Psoas muscle (tissue), 8 donors: ENCODE measurements around the gene BIRC7. TPM values are rescaled to one million over a fixed set of nuclear protein-coding genes. Genes with fewer than 3 reads are reported as not detected.

Source experiments
- ATAC-seq, 4 donors: fragments of 200-7000 bp; cut with Tn5 transposase; one replicate each; pipeline ENCODE4 v1.9.1; 2020; ENCODE audit warnings: moderate library complexity in 3 of 4, mild to moderate bottlenecking in 2 of 4
- DNase-seq, 2 donors: peaks; one replicate each; pipeline ENCODE4 v3.0.0-alpha.2; 2020
- H3K27ac ChIP-seq: fragments of 200-600 bp; one replicate; pipeline ENCODE4 v1.8.0; 2022
- H3K27me3 ChIP-seq, 3 donors: fragments of 200-600 bp in 1 of 3; one replicate each; pipeline versions ENCODE4 v1.6.1 to v1.8.0; 2013 to 2022; ENCODE audit warnings: low read length in 2 of 3, mild to moderate bottlenecking in 2 of 3, moderate library complexity in 1 of 3; ENCODE audit not compliant: insufficient read depth in 3 of 3
- H3K36me3 ChIP-seq, 2 donors: fragments of 200-600 bp in 1 of 2; one replicate each; pipeline versions ENCODE4 v1.6.1 to v1.8.0; 2013 to 2022; ENCODE audit warnings: low read depth in 1 of 2, mild to moderate bottlenecking in 1 of 2, moderate library complexity in 1 of 2; ENCODE audit not compliant: insufficient read depth in 1 of 2
- H3K4me1 ChIP-seq: fragments of 200-600 bp; one replicate; pipeline ENCODE4 v1.8.0; 2022
- H3K4me3 ChIP-seq: fragments of 200-600 bp; one replicate; pipeline ENCODE4 v1.8.0; 2022; ENCODE audit warnings: mild to moderate bottlenecking
- H3K9me3 ChIP-seq: fragments of 200-600 bp; one replicate; pipeline ENCODE4 v1.8.0; 2022
- WGBS, 3 donors: extraction: QIAGEN DNeasy Blood & Tissue Kit; methylation state at CpG; one replicate each; pipeline versions ENCODE4 v1.1.6 to v1.1.7; 2013; 5-methylcytosine and 5-hydroxymethylcytosine counted together
- intact Hi-C, 2 donors: fragments of 100-400 bp; cut with DNase I; formaldehyde crosslinking; loops; one replicate each; pipeline versions ENCODE4 v1.11.0 to v1.14.2; 2022
- polyA plus RNA-seq, 3 donors: library from polyadenylated mRNA; stranded (reverse); fragments of 200-250 nt; gene quantifications; one replicate each; pipeline ENCODE4 v1.2.3, GENCODE V29; 2013
- total RNA-seq, 4 donors: library from RNA; stranded (reverse); fragmentation: NEBNext Ultra II Directional in 2 of 4; extraction: Animal tissue kit (Norgen Biotek cat#: 25700) in 2 of 4; gene quantifications; one replicate each; pipeline versions ENCODE4 v1.2.1 to v1.2.4, GENCODE V29; 2021 to 2023
- TF ChIP-seq, protein P1 (sequence below): fragments of 200-600 bp; IDR thresholded peaks from one replicate; pipeline ENCODE4 v1.8.0; 2022; ENCODE audit warnings: antibody characterized with exemption
- donor health status: healthy with polysubstance abuse.
- donor health status: DM: no; HTN: no; CAD: no; lungs with moderate emphysema.
- donor health status: Bipolar disorder and iron deficiency.
- donor health status: healthy.
- donor health status: DM: yes; HTN: yes; CAD: no.
- donor health status: DM: no; HTN: no; CAD: no.
- donor health status: DM: no; HTN: no; CAD: no.
- donor health status: DM: yes; HTN: yes; CAD: no.

The BIRC7 gene
- total and polyA plus RNA-seq, 7 donors: 0.04 TPM; not detected in 6

DNA sequence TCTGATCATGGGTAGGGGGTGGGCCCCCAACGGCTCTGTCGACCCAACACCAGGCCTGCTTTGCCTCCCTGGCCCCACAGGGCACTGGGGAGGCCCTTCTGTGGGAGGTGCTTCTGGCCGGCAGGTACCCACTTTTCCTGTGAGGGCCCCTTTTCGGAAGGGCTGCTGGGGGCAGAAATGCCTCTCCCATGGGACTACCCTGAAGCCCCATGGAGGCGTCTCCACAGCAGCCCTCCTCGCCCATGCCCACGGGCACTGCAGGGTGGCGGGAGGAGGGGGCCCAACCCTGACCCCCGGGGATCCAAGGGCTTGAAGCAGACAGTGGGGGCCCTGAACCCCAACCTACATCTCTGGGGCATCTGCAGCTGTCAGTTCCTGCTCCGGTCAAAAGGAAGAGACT lies 2.3 kb downstream of the BIRC7 start:
- Histone ChIP-seq H3K27ac (no peak overlapping the region), H3K27me3 (peaks cover 0 to 61% (median 0%) of the 10 kb centered on the region in 3 donors), H3K36me3 (no peaks in the 10 kb centered on the region), H3K9me3 (no peaks in the 10 kb centered on the region), H3K4me3 (no peak overlapping the region), H3K4me1 (no peaks in the 10 kb centered on the region)
- DNase-seq: no peak
- intact Hi-C loops: no loop called here
- TF ChIP-seq, protein P1, sequence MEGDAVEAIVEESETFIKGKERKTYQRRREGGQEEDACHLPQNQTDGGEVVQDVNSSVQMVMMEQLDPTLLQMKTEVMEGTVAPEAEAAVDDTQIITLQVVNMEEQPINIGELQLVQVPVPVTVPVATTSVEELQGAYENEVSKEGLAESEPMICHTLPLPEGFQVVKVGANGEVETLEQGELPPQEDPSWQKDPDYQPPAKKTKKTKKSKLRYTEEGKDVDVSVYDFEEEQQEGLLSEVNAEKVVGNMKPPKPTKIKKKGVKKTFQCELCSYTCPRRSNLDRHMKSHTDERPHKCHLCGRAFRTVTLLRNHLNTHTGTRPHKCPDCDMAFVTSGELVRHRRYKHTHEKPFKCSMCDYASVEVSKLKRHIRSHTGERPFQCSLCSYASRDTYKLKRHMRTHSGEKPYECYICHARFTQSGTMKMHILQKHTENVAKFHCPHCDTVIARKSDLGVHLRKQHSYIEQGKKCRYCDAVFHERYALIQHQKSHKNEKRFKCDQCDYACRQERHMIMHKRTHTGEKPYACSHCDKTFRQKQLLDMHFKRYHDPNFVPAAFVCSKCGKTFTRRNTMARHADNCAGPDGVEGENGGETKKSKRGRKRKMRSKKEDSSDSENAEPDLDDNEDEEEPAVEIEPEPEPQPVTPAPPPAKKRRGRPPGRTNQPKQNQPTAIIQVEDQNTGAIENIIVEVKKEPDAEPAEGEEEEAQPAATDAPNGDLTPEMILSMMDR: no peak
- 48 to 56% (median 49%) methylated on average over 8 to 10 of the region's 10 CpGs for WGBS, 3 donors
- ATAC-seq: no peak

GRCh38 chr20:63238514-63239125 lies 2.9 kb downstream of the BIRC7 start:
- WGBS, 3 donors: 22 to 32% (median 30%) methylated on average over 12 to 16 of the region's 16 CpGs
- TF ChIP-seq, protein P1: no peak
- intact Hi-C loops: no loop called here
- Histone ChIP-seq H3K4me3 (no peak overlapping the region), H3K9me3 (no peaks in the 10 kb centered on the region), H3K27me3 (peaks cover 0 to 62% (median 0%) of the 10 kb centered on the region in 3 donors), H3K4me1 (no peaks in the 10 kb centered on the region), H3K27ac (no peak overlapping the region), H3K36me3 (no peaks in the 10 kb centered on the region)
- ATAC-seq (no peak), DNase-seq (no peak)

DNA sequence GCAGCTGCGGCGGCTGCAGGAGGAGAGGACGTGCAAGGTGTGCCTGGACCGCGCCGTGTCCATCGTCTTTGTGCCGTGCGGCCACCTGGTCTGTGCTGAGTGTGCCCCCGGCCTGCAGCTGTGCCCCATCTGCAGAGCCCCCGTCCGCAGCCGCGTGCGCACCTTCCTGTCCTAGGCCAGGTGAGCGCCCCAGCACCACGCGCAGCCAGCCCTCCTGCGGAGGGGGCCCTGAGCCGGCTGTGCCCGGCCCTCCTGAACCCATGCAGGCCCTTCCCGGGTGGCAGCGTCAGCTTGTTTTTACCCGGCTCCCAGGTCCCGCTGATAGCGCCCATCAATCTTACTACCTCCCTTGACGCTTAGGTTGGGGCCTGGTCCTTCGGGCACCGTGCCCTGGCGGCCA lies 3.7 kb downstream of the BIRC7 start:
- Histone ChIP-seq H3K27ac (no peak overlapping the region), H3K9me3 (no peaks in the 10 kb centered on the region), H3K36me3 (no peaks in the 10 kb centered on the region), H3K27me3 (peaks cover 0 to 59% (median 0%) of the 10 kb centered on the region in 3 donors), H3K4me1 (no peaks in the 10 kb centered on the region), H3K4me3 (no peak overlapping the region)
- TF ChIP-seq, protein P1: no peak
- 76 to 80% (median 76%) methylated on average over 25 to 30 of the region's 30 CpGs for WGBS, 3 donors
- ATAC-seq (no peak), DNase-seq (no peak)
- intact Hi-C loops: no loop called here

DNA sequence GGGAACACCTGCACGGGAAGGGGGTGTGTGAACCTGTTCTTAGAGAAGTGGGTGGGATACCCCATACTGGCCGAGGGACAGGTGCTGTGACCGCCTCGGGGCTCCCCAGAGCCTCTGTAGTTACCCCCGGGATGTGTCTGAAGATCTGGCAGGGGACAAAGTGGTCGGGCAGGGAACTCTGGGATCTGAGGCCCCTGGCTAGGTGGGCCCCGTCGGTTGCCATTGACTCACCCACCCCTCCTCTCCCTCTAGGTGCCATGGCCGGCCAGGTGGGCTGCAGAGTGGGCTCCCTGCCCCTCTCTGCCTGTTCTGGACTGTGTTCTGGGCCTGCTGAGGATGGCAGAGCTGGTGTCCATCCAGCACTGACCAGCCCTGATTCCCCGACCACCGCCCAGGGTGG lies 4.3 kb downstream of the BIRC7 start:
- Histone ChIP-seq H3K36me3 (no peaks in the 10 kb centered on the region), H3K27ac (no peak overlapping the region), H3K4me1 (no peaks in the 10 kb centered on the region), H3K27me3 (peaks cover 0 to 54% (median 0%) of the 10 kb centered on the region in 3 donors), H3K4me3 (no peak overlapping the region), H3K9me3 (no peaks in the 10 kb centered on the region)
- DNase-seq: no peak
- WGBS, 3 donors: 67 to 75% (median 70%) methylated on average over 11 of the region's 11 CpGs
- no peak for ATAC-seq
- intact Hi-C loops: no loop called here
- TF ChIP-seq, protein P1: no peak

DNA sequence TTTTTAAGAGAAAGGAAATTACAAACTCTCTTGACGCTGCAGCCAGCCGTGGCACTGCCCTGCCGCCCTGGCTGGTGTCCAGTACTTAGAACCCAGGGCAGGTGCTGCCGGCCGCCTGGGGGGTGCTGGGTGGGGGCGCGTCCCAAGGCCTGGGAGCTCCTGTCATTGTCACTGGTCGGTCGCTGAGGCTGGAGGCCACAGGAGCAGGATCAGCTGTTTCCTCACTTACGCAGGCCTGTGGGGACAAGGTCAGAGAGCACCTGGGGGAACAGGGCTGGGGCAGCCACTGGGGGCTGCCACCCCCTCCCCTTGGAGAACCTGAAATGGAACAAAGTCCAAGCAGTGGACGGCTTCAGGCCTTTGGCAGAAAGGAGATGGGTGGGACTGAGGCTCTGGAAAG lies 5.6 kb downstream of the BIRC7 start:
- Histone ChIP-seq H3K9me3 (no peaks in the 10 kb centered on the region), H3K4me1 (no peaks in the 10 kb centered on the region), H3K27ac (no peak overlapping the region), H3K27me3 (peaks cover 0 to 43% (median 0%) of the 10 kb centered on the region in 3 donors), H3K36me3 (no peaks in the 10 kb centered on the region), H3K4me3 (no peak overlapping the region)
- intact Hi-C loops: no loop called here
- ATAC-seq (no peak), DNase-seq (no peak)
- TF ChIP-seq, protein P1: no peak
- 43 to 51% (median 44%) methylated on average over 11 of the region's 11 CpGs for WGBS, 3 donors
